CD4-positive, CD25-positive, alpha-beta regulatory T cell (primary cell): ENCODE measurements around the gene UNC13A. TPM values are rescaled to one million over a fixed set of nuclear protein-coding genes. Genes with fewer than 3 reads are reported as not detected.
"Not testable (repeated sequence)": the region's sequence is repeated elsewhere in the genome, so short reads cannot be mapped to it uniquely, and the experiment has no call there.

Experiments used
- ATAC-seq, 2 donors: fragments of 150-1000 bp; cut with Tn5 transposase; one replicate each; pipeline ENCODE4 v1.10.0; 2021; ENCODE audit warnings: low read depth in 2 of 2, moderate number of reproducible peaks in 2 of 2, moderate library complexity in 1 of 2
- DNase-seq, 3 donors: peaks; one replicate each; pipeline versions ENCODE4 v3.0.0 to v3.0.0-alpha.2; 2012 to 2022; ENCODE audit warnings: mixed read lengths in 1 of 3
- H3K27ac ChIP-seq: one replicate; pipeline ENCODE4 v1.7.0; 2013; ENCODE audit warnings: mild to moderate bottlenecking, low read length; ENCODE audit not compliant: insufficient read depth, poor library complexity, severe bottlenecking
- H3K27me3 ChIP-seq: one replicate; pipeline ENCODE4 v1.7.0; 2013; ENCODE audit warnings: low read length; ENCODE audit not compliant: control insufficient read depth, insufficient read depth
- H3K36me3 ChIP-seq: one replicate; pipeline ENCODE4 v1.7.0; 2013; ENCODE audit warnings: mild to moderate bottlenecking, low read length, moderate library complexity; ENCODE audit not compliant: control insufficient read depth, insufficient read depth
- H3K4me1 ChIP-seq: 2 replicates; pipeline ENCODE4 v1.7.0; 2013; ENCODE audit warnings: mild to moderate bottlenecking, low read length; ENCODE audit not compliant: insufficient read depth, control insufficient read depth, poor library complexity, severe bottlenecking
- H3K4me3 ChIP-seq: one replicate; pipeline ENCODE4 v1.7.0; 2013; ENCODE audit warnings: low read depth, mild to moderate bottlenecking, low read length, moderate library complexity
- H3K9me3 ChIP-seq, 2 experiments: 1 replicate in 1 of 2; 2 replicates in 1 of 2; pipeline ENCODE4 v1.7.0; 2013; ENCODE audit warnings: low read length in 2 of 2, mild to moderate bottlenecking in 1 of 2, moderate library complexity in 1 of 2; ENCODE audit not compliant: control insufficient read depth in 2 of 2
- H3K27ac Mint-ChIP-seq, 3 donors: one replicate each; pipeline ENCODE4 v1.8.0; 2020 to 2022; ENCODE audit warnings: mild to moderate bottlenecking in 3 of 3, mixed read lengths in 3 of 3, moderate library complexity in 2 of 3
- H3K27me3 Mint-ChIP-seq: one replicate; pipeline ENCODE4 v1.8.0; 2022; ENCODE audit warnings: mild to moderate bottlenecking, mixed read lengths
- H3K36me3 Mint-ChIP-seq: one replicate; pipeline ENCODE4 v1.8.0; 2020; ENCODE audit warnings: mixed read lengths
- H3K4me1 Mint-ChIP-seq, 4 donors: one replicate each; pipeline ENCODE4 v1.8.0; 2020 to 2022; ENCODE audit warnings: mixed read lengths in 4 of 4, mild to moderate bottlenecking in 1 of 4
- H3K4me3 Mint-ChIP-seq, 4 donors: one replicate each; pipeline ENCODE4 v1.8.0; 2020 to 2022; ENCODE audit warnings: mild to moderate bottlenecking in 4 of 4, mixed read lengths in 4 of 4, moderate library complexity in 3 of 4
- H3K9me3 Mint-ChIP-seq, 7 donors: one replicate each; pipeline ENCODE4 v1.8.0; 2020 to 2022; ENCODE audit warnings: mixed read lengths in 7 of 7, mild to moderate bottlenecking in 3 of 7, moderate library complexity in 2 of 7
- polyA plus RNA-seq, 4 donors: library from polyadenylated mRNA; unstranded; fragments of 300-500 nt; fragmentation: Illumina TruSeq; gene quantifications; one replicate each; pipeline ENCODE4 v1.2.3, GENCODE V29; 2021
- total RNA-seq: library from RNA; stranded (reverse); gene quantifications from one replicate; pipeline ENCODE4 v1.2.3, GENCODE V29; 2022

The UNC13A gene
- total and polyA plus RNA-seq, 5 donors from 2014 or later = not detected

DNA sequence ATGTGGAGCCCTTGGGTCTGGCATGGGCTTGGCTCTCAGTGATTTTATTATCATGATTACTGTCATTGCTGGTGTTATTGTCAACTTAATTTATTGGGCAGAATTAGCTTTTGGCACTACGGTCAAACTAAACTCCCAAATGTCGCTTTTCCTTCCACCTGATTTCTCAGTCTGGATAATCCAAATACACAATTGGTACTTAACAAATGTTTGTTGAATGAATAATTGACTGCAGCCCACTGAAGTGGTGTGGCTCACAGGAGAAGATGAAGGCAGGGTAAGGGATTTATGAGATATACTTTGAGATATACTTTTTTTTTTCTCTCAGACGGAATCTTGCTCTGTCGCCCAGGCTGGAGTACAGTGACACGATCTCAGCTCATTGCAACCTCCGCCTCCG, 131.2 kb downstream of the UNC13A start:
- H3K4me1 ChIP-seq = peaks cover 19% of the 10 kb centered on the region
- ATAC-seq = no peak

GRCh38 chr19:17555929-17556813, 132.0 kb downstream of the UNC13A start:
- no peaks in the 10 kb centered on the region for H3K9me3 ChIP-seq
- Mint-ChIP-seq H3K4me1 (peaks cover 0 to 32% (median 10%) of the 10 kb centered on the region in 4 donors), H3K4me3 (peak overlapping the region; percentile 85 to 89 (median 88)), H3K36me3 (peaks cover 9% of the 10 kb centered on the region), H3K27me3 (peaks cover 4% of the 10 kb centered on the region), H3K27ac (peak overlapping the region; percentile 20 to 74 (median 43)), H3K9me3 (no peaks in the 10 kb centered on the region)
- peak overlapping the region; percentile 62 for H3K4me3 ChIP-seq
- H3K27me3 ChIP-seq = no peaks in the 10 kb centered on the region
- peak overlapping the region; percentile 18 for H3K27ac ChIP-seq
- H3K4me1 ChIP-seq = peaks cover 19% of the 10 kb centered on the region
- ATAC-seq (peak in 1 of 2 donors; percentile 5), DNase-seq (peak in 2 of 3 donors; percentile 24 to 41)
- H3K36me3 ChIP-seq = peaks cover 19% of the 10 kb centered on the region

More for the DNA sequence above, 131.2 kb downstream of the UNC13A start:
- DNase-seq = no peak
- Mint-ChIP-seq H3K9me3 (no peaks in the 10 kb centered on the region), H3K27me3 (peaks cover 4% of the 10 kb centered on the region), H3K27ac (peak overlapping the region; percentile 32 to 74 (median 40)), H3K36me3 (peaks cover 12% of the 10 kb centered on the region), H3K4me3 (peak overlapping the region; percentile 85 to 89 (median 88)), H3K4me1 (peaks cover 0 to 36% (median 10%) of the 10 kb centered on the region in 4 donors)
- H3K27me3 ChIP-seq = no peaks in the 10 kb centered on the region
- no peak overlapping the region for H3K27ac ChIP-seq
- H3K4me3 ChIP-seq = peak overlapping the region; percentile 62
- H3K36me3 ChIP-seq = peaks cover 24% of the 10 kb centered on the region
- no peaks in the 10 kb centered on the region for H3K9me3 ChIP-seq

- H3K9me3 ChIP-seq = no peaks in the 10 kb centered on the region
- Mint-ChIP-seq H3K27me3 (peaks cover 4% of the 10 kb centered on the region), H3K27ac (peak within 1 kb of the TSS; percentile 74 to 83 (median 75)), H3K36me3 (peaks cover 9% of the 10 kb centered on the region), H3K4me1 (peaks cover 0 to 32% (median 10%) of the 10 kb centered on the region in 4 donors), H3K9me3 (no peaks in the 10 kb centered on the region), H3K4me3 (peak within 1 kb of the TSS; percentile 85 to 92 (median 88))
- peaks cover 18% of the 10 kb centered on the region for H3K36me3 ChIP-seq
- H3K4me3 ChIP-seq = peak within 1 kb of the TSS; percentile 63
- peak within 1 kb of the TSS; percentile 47 for H3K27ac ChIP-seq
- peaks cover 19% of the 10 kb centered on the region for H3K4me1 ChIP-seq
- peak; percentile 98 to 99 for ATAC-seq
- no peaks in the 10 kb centered on the region for H3K27me3 ChIP-seq
- peak; percentile 95 to 99 (median 97) for DNase-seq
Measured at GRCh38 chr19:17555480-17555928, 132.7 kb downstream of the UNC13A start, which contains the start of gene COLGALT1. COLGALT1 (plus strand) TSS chr19:17555649; CDS start chr19:17555714, 65 bp downstream.

DNA sequence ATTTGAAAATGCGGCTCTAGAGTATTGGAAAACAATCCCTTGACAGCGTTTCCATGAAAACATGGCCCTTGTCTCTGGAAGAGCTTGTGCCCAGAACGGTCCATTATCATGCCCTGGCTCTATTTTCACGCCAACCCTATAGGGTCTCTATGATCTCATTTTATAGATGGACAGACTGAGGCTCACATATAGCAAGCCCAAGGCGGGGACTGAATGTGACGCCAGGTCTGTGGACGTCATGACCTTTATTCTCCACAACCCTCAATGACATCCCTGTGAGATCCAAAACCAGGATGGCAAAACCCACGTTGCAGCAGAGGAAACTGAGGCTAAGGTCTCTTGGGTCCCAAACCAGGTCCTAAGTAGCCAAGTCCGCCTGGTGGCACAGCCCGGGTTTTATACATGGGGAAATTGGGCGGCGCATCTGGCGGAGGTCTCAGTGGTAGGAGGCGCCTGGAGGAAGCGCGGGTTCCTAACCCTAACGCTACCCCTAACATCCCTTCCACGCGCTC, 133.1 kb downstream of the UNC13A start:
- no peaks in the 10 kb centered on the region for H3K9me3 ChIP-seq
- ATAC-seq (no peak), DNase-seq (no peak)
- Mint-ChIP-seq H3K9me3 (no peaks in the 10 kb centered on the region), H3K36me3 (peaks cover 5% of the 10 kb centered on the region), H3K27me3 (peaks cover 4% of the 10 kb centered on the region), H3K4me3 (peak overlapping the region; percentile 76 to 92 (median 86)), H3K4me1 (peaks cover 0 to 29% (median 9%) of the 10 kb centered on the region in 4 donors), H3K27ac (peak overlapping the region; percentile 41 to 83 (median 75))
- peaks cover 14% of the 10 kb centered on the region for H3K36me3 ChIP-seq
- peak overlapping the region; percentile 47 for H3K27ac ChIP-seq
- H3K4me1 ChIP-seq = peaks cover 19% of the 10 kb centered on the region
- peak overlapping the region; percentile 63 for H3K4me3 ChIP-seq
- no peaks in the 10 kb centered on the region for H3K27me3 ChIP-seq

DNA sequence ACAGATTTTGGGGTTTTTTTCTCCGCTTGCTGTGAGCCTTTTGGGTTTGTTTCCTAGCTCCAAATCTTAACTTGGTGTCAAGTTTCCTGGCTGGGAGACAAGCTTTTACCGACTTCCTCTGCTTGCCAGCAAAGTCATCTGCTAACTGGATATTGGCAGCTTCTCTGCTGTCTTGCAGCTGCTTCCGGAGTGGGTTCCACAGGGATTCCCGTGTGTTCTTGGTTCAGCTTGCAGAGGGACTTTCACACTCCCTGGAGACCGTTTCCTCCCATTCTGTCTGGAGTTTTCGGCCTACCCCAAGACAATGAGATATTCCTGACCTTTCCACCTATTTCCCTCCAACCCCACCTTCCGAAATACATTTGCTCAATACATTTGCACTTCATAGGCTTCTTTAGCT, 134.9 kb downstream of the UNC13A start:
- Histone ChIP-seq H3K36me3 (no peaks in the 10 kb centered on the region), H3K27me3 (no peaks in the 10 kb centered on the region), H3K4me3 (no peak overlapping the region), H3K9me3 (no peaks in the 10 kb centered on the region), H3K4me1 (peaks cover 19% of the 10 kb centered on the region), H3K27ac (no peak overlapping the region)
- Mint-ChIP-seq H3K27ac (no peak overlapping the region), H3K27me3 (peaks cover 4% of the 10 kb centered on the region), H3K9me3 (no peaks in the 10 kb centered on the region), H3K36me3 (no peaks in the 10 kb centered on the region), H3K4me1 (peaks cover 0 to 24% (median 8%) of the 10 kb centered on the region in 4 donors), H3K4me3 (peak overlapping the region in 1 of 4 donors; percentile 33)
- DNase-seq = no peak
- ATAC-seq = no peak

- H3K4me1 Mint-ChIP-seq = peaks cover 0 to 24% (median 8%) of the 10 kb centered on the region in 4 donors
- DNase-seq, H3K9me3 Mint-ChIP-seq, H3K27ac ChIP-seq, H3K4me3 ChIP-seq, H3K36me3 ChIP-seq, ATAC-seq, H3K4me3 Mint-ChIP-seq, H3K36me3 Mint-ChIP-seq, H3K9me3 ChIP-seq, H3K27ac Mint-ChIP-seq, H3K27me3 ChIP-seq, H3K27me3 Mint-ChIP-seq: not testable (repeated sequence)
- peaks cover 19% of the 10 kb centered on the region for H3K4me1 ChIP-seq
Measured at GRCh38 chr19:17552735-17553134, 135.4 kb downstream of the UNC13A start.
